Gastroesophageal sphincter (tissue), 3 donors: ENCODE measurements around the gene PNLDC1.

Experiments
- EP300 ChIP-seq: sonication (generic); formaldehyde crosslinking; IDR thresholded peaks from one replicate; pipeline ENCODE4 v1.6.1; 2017; ENCODE audit warnings: antibody characterized with exemption, mild to moderate bottlenecking
- POLR2A ChIP-seq, 2 donors: fragments of 450-650 bp; IDR thresholded peaks; one replicate each; pipeline ENCODE4 v1.6.1; 2017; ENCODE audit warnings: antibody characterized with exemption in 2 of 2, mild to moderate bottlenecking in 2 of 2, moderate library complexity in 1 of 2
- POLR2AphosphoS5 ChIP-seq: sonication (generic); formaldehyde crosslinking; IDR thresholded peaks from one replicate; pipeline ENCODE4 v1.6.1; 2017; ENCODE audit warnings: antibody characterized with exemption
- TF ChIP-seq, protein P1 (sequence below), 4 experiments: fragments of 200-600 bp in 2 of 4; fragments of 450-650 bp in 2 of 4; sonication (generic) in 1 of 4; IDR thresholded peaks; one replicate each; pipeline ENCODE4 v1.5.1; 2017 to 2019; ENCODE audit warnings: antibody characterized with exemption in 4 of 4, mild to moderate bottlenecking in 2 of 4, moderate library complexity in 2 of 4

DNA sequence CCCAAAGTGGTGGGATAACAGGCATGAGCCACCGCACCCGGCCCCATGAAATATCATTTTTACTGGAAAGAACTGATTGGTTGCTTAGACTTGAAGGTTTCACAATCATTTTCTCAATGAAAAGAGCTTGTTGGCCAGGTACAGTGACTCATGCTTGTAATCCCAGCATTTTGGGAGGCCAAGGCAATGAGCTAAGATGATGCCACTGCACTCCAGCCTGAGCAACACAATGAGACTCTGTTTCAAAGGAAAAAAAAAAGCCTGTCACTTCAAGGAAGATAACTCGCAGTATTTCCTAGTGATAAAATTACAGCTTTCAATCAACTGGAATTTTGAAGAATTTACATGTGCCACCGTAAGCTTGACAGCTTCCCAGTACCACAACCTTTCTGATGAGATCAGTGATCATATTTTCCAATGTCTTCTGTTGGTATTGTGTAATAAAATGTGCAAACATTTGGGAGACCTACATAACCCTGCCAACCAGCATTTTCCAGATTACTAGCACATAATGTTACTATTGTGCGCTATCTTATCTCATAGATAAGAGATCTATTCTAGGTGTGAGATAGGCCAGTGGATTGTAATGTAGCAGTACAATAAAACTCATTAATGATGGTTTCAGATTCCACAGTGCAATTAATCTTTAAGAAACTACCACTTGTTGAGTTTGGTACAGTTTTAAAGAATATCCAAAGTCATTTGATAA, 7.2 kb downstream of the PNLDC1 start:
- TF ChIP-seq, protein P1, sequence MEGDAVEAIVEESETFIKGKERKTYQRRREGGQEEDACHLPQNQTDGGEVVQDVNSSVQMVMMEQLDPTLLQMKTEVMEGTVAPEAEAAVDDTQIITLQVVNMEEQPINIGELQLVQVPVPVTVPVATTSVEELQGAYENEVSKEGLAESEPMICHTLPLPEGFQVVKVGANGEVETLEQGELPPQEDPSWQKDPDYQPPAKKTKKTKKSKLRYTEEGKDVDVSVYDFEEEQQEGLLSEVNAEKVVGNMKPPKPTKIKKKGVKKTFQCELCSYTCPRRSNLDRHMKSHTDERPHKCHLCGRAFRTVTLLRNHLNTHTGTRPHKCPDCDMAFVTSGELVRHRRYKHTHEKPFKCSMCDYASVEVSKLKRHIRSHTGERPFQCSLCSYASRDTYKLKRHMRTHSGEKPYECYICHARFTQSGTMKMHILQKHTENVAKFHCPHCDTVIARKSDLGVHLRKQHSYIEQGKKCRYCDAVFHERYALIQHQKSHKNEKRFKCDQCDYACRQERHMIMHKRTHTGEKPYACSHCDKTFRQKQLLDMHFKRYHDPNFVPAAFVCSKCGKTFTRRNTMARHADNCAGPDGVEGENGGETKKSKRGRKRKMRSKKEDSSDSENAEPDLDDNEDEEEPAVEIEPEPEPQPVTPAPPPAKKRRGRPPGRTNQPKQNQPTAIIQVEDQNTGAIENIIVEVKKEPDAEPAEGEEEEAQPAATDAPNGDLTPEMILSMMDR (IDR thresholded peaks at IDR 0.05) = no peak
- no peak for TF ChIP-seq POLR2A (IDR thresholded peaks at IDR 0.05)
- no peak for TF ChIP-seq POLR2AphosphoS5
- no peak for TF ChIP-seq EP300
